OCI-LY3 (cell line): Measurements from ENCODE around the gene RDH16.
"Not testable (repeated sequence)": the region's sequence is repeated elsewhere in the genome, so short reads cannot be mapped to it uniquely, and the experiment has no call there.

Experiments
- H2AFZ ChIP-seq: fragments of 200-600, 300-600 bp; shearing (Covaris generic); 2 replicates; pipeline ENCODE4 v1.6.0; 2014; ENCODE audit warnings: antibody characterized with exemption, low read depth, low read length
- H3K27ac ChIP-seq: fragments of 200-600, 300-600 bp; sonication (generic); 2 replicates; pipeline ENCODE4 v1.5.1; 2014; ENCODE audit warnings: mild to moderate bottlenecking, low read length, moderate library complexity, mixed read lengths
- H3K27me3 ChIP-seq: fragments of 200-600, 300-600 bp; sonication (generic); 2 replicates; pipeline ENCODE4 v1.6.1; 2014; ENCODE audit warnings: low read depth, low read length, mixed read lengths
- H3K36me3 ChIP-seq: fragments of 200-600, 300-600 bp; sonication (generic); replicated peaks from 2 replicates; pipeline ENCODE3; 2014; ENCODE audit warnings: low read depth, low read length, mixed read lengths
- H3K4me1 ChIP-seq: fragments of 300-600, 200-600 bp; sonication (generic); 2 replicates; pipeline ENCODE4 v1.6.1; 2014; ENCODE audit warnings: low read length, mixed read lengths
- H3K4me2 ChIP-seq: fragments of 200-600, 300-600 bp; sonication (generic); 2 replicates; pipeline ENCODE4 v1.6.1; 2014; ENCODE audit warnings: low read length, mixed read lengths
- H3K4me3 ChIP-seq: fragments of 300-600, 200-600 bp; sonication (generic); 2 replicates; pipeline ENCODE4 v1.5.1; 2014; ENCODE audit warnings: antibody characterized with exemption, mild to moderate bottlenecking, low read length, moderate library complexity
- H3K79me2 ChIP-seq: fragments of 300-600, 200-600 bp; shearing (Covaris generic); 2 replicates; pipeline ENCODE4 v1.6.1; 2014; ENCODE audit warnings: mild to moderate bottlenecking, low read length, mixed read lengths
- H3K9ac ChIP-seq: fragments of 300-600, 200-600 bp; shearing (Covaris generic); 2 replicates; pipeline ENCODE4 v1.6.0; 2014; ENCODE audit warnings: mild to moderate bottlenecking, low read length, moderate library complexity
- H3K9me3 ChIP-seq: fragments of 200-600, 300-600 bp; shearing (Covaris generic); 2 replicates; pipeline ENCODE4 v1.6.1; 2014; ENCODE audit warnings: low read length, mixed read lengths; ENCODE audit not compliant: insufficient read depth
- H4K20me1 ChIP-seq: fragments of 200-600, 300-600 bp; sonication (generic); 2 replicates; pipeline ENCODE4 v1.6.1; 2016; ENCODE audit warnings: low read length, mixed read lengths; ENCODE audit not compliant: insufficient read depth
- CTCF ChIP-seq: fragments of 200-600, 300-600 bp; sonication (generic); IDR thresholded peaks from 2 replicates; pipeline ENCODE4 v1.5.1; 2014; ENCODE audit warnings: antibody characterized with exemption, low read length, low read depth
- EZH2phosphoT487 ChIP-seq: fragments of 200-600 bp; shearing (Covaris generic); IDR thresholded peaks from 2 replicates; pipeline ENCODE4 v1.6.1; 2018; ENCODE audit warnings: antibody characterized with exemption, mixed run types, low read depth

RDH16 gene

GRCh38 chr12:56916296-56916995 is 41.0 kb downstream of the RDH16 start:
- Histone ChIP-seq H3K9ac (no peak overlapping the region), H2AFZ (no peak overlapping the region), H3K9me3 (no peaks in the 10 kb centered on the region), H3K36me3 (no peaks in the 10 kb centered on the region), H3K4me2 (no peak overlapping the region), H4K20me1 (no peaks in the 10 kb centered on the region), H3K27me3 (no peaks in the 10 kb centered on the region), H3K27ac (no peak overlapping the region), H3K79me2 (no peaks in the 10 kb centered on the region), H3K4me1 (no peaks in the 10 kb centered on the region), H3K4me3 (no peak overlapping the region)
- no peak for TF ChIP-seq CTCF
- TF ChIP-seq EZH2phosphoT487 = no peak

GRCh38 chr12:56914724-56915123 is 42.7 kb downstream of the RDH16 start:
- no peak overlapping the region for H2AFZ ChIP-seq

GRCh38 chr12:56914256-56914655 is 43.2 kb downstream of the RDH16 start:
- no peak for TF ChIP-seq CTCF
- TF ChIP-seq EZH2phosphoT487 = no peak
- Histone ChIP-seq H4K20me1 (no peaks in the 10 kb centered on the region), H3K9me3 (no peaks in the 10 kb centered on the region), H3K36me3 (no peaks in the 10 kb centered on the region), H2AFZ (no peak overlapping the region), H3K79me2 (no peaks in the 10 kb centered on the region), H3K27me3 (no peaks in the 10 kb centered on the region), H3K9ac (no peak overlapping the region), H3K27ac (no peak overlapping the region), H3K4me3 (no peak overlapping the region), H3K4me2 (no peak overlapping the region), H3K4me1 (no peaks in the 10 kb centered on the region)

More at GRCh38 chr12:56914724-56915123, 42.7 kb downstream of the RDH16 start:
- no peak for TF ChIP-seq EZH2phosphoT487
- Histone ChIP-seq H3K79me2 (no peaks in the 10 kb centered on the region), H3K4me3 (no peak overlapping the region), H3K9ac (no peak overlapping the region), H3K36me3 (no peaks in the 10 kb centered on the region), H4K20me1 (no peaks in the 10 kb centered on the region), H3K4me2 (no peak overlapping the region), H3K27me3 (no peaks in the 10 kb centered on the region), H3K9me3 (no peaks in the 10 kb centered on the region), H3K27ac (no peak overlapping the region), H3K4me1 (no peaks in the 10 kb centered on the region)

- H2AFZ ChIP-seq, H3K9me3 ChIP-seq, H4K20me1 ChIP-seq: not testable (repeated sequence)
These were observed 48.0 kb downstream of the RDH16 start for GRCh38 chr12:56909403-56909802.

GRCh38 chr12:56908136-56908535 is 49.3 kb downstream of the RDH16 start:
- TF ChIP-seq CTCF = no peak
- no peak for TF ChIP-seq EZH2phosphoT487
- no peaks in the 10 kb centered on the region for H3K36me3 ChIP-seq

More at GRCh38 chr12:56909403-56909802, 48.0 kb downstream of the RDH16 start:
- not testable (repeated sequence) for H3K4me3 ChIP-seq, H3K4me1 ChIP-seq, H3K36me3 ChIP-seq, H3K4me2 ChIP-seq, H3K9ac ChIP-seq, H3K79me2 ChIP-seq, H3K27ac ChIP-seq, H3K27me3 ChIP-seq

More at GRCh38 chr12:56908136-56908535, 49.3 kb downstream of the RDH16 start:
- Histone ChIP-seq H4K20me1 (no peaks in the 10 kb centered on the region), H3K79me2 (no peaks in the 10 kb centered on the region), H3K4me1 (no peaks in the 10 kb centered on the region), H2AFZ (no peak overlapping the region), H3K27ac (no peak overlapping the region), H3K9ac (no peak overlapping the region), H3K9me3 (no peaks in the 10 kb centered on the region), H3K27me3 (peaks cover 3% of the 10 kb centered on the region; the same call in 1 of the 2 replicates), H3K4me2 (no peak overlapping the region), H3K4me3 (no peak overlapping the region)
